ENCODE data around the gene RAP1GAP2.
A peak's percentile ranks its signal among the peaks of the same experiment; 100 is the strongest.
"Not testable (repeated sequence)": the region's sequence is repeated elsewhere in the genome, so short reads cannot be mapped to it uniquely, and the experiment has no call there.

The RAP1GAP2 gene

GRCh38 chr17:2971851-2972250 is 175.6 kb downstream of the RAP1GAP2 start:
- no peak for DNase-seq (ENCODE audit: low spot score)

GRCh38 chr17:2972749-2973148 is 176.5 kb downstream of the RAP1GAP2 start:
- no peak for DNase-seq (ENCODE audit: low spot score)

GRCh38 chr17:2974347-2974746 is 178.1 kb downstream of the RAP1GAP2 start:
- no peak for DNase-seq (ENCODE audit: low spot score)

GRCh38 chr17:2975469-2975958 is 179.3 kb downstream of the RAP1GAP2 start:
- DNase-seq (ENCODE audit: low spot score): no peak

- DNase-seq (ENCODE audit: low spot score): no peak
Observed at GRCh38 chr17:2977157-2977556, 180.9 kb downstream of the RAP1GAP2 start.

GRCh38 chr17:2978116-2978515 is 181.9 kb downstream of the RAP1GAP2 start:
- DNase-seq (ENCODE audit: low spot score): no peak

GRCh38 chr17:2978991-2979390 is 182.8 kb downstream of the RAP1GAP2 start:
- no peak for DNase-seq (ENCODE audit: low spot score)

- DNase-seq (ENCODE audit: low spot score): no peak
Observed at GRCh38 chr17:2980211-2980903, 184.1 kb downstream of the RAP1GAP2 start.

GRCh38 chr17:2980904-2981246 is 184.6 kb downstream of the RAP1GAP2 start:
- DNase-seq (ENCODE audit: low spot score): no peak

- no peak for DNase-seq (ENCODE audit: low spot score)
Observed at GRCh38 chr17:2981325-2981724, 185.1 kb downstream of the RAP1GAP2 start.

- peak; percentile 74 for DNase-seq (ENCODE audit: low spot score)
Observed at GRCh38 chr17:2982854-2983253, 186.6 kb downstream of the RAP1GAP2 start.

- DNase-seq (ENCODE audit: low spot score): no peak
Observed at GRCh38 chr17:2983255-2983654, 187.0 kb downstream of the RAP1GAP2 start.

GRCh38 chr17:2985318-2985717 is 189.1 kb downstream of the RAP1GAP2 start:
- DNase-seq (ENCODE audit: low spot score): no peak

- DNase-seq (ENCODE audit: low spot score): no peak
Observed at GRCh38 chr17:2986925-2987324, 190.7 kb downstream of the RAP1GAP2 start.

- DNase-seq (ENCODE audit: low spot score): not testable (repeated sequence)
Observed at GRCh38 chr17:2989396-2989795, 193.2 kb downstream of the RAP1GAP2 start.

GRCh38 chr17:2989855-2990254 is 193.6 kb downstream of the RAP1GAP2 start:
- DNase-seq (ENCODE audit: low spot score): no peak

GRCh38 chr17:2990396-2990795 is 194.2 kb downstream of the RAP1GAP2 start:
- DNase-seq (ENCODE audit: low spot score): peak; percentile 81

- not testable (repeated sequence) for DNase-seq (ENCODE audit: low spot score)
Observed at GRCh38 chr17:2991396-2992180, 195.3 kb downstream of the RAP1GAP2 start.

- DNase-seq (ENCODE audit: low spot score): no peak
Observed at GRCh38 chr17:2994441-2994840, 198.2 kb downstream of the RAP1GAP2 start.

GRCh38 chr17:2995377-2995776 is 199.1 kb downstream of the RAP1GAP2 start:
- no peak for DNase-seq (ENCODE audit: low spot score)

GRCh38 chr17:2995886-2996809 is 199.9 kb downstream of the RAP1GAP2 start:
- peak; percentile 10 for DNase-seq (ENCODE audit: low spot score)
